Activated effector memory CD4-positive, alpha-beta T cell treated with Interleukin-2 at 50 U/mL for 16 hours (primary cell): ENCODE measurements around the gene C9orf85.

Experiments used
- DNase-seq: peaks from one replicate; pipeline ENCODE4 v3.0.0-alpha.2; 2020

C9orf85 gene

DNA sequence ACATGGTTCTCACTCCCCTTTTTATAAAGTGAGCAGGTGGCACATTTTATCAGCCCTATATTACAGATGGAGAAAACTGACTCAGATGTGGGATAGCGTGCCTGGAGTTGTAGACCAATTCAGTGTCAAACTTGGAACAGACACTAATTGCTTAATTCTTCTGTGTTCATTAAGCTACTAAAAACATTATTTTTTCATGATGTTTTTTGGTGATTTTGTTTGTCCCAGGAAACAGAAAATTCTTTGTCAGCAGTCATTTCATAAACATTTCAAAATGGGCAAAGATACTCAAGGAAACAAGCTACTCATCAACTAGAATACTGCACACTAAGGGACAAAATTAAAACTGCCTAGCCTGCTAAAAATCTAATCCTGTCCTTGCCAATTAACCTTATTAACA is 2.6 kb upstream of the C9orf85 start:
- DNase-seq: no peak

DNA sequence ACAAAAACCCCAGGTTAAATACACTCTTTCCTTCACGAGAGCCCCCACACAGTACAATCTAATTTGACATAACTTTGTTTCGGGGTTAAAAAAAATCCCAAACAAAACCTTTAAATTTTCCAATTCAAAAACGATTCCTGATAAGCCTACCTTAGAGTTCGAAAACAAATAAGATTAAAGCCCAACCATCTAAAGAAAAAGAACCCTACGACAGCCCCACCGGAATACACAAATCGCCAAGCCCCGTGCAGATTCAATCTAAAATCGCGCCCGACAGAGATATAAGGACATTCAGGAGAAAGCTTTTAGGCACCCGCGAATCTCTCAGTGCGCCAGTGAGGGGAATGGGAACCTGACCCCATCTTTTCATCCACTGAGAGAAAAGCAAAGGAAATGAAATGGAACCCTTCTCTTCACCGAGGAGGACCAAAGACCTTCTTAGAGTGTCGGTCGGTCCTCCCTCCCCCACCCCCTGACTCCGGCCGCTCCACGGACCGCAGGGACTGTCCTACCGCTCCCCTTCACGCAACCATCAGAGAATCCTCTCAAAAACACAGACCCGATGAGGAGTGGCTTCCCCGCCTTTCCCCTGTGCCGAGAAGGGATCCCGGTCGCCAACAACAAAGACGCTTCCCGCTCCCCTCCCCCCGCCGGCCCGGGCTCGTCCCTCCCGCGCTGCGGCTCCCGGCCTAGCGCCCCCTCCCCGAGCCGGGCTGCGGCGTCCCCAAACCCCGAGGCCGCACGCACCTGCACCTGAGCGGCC is 1.4 kb upstream of the C9orf85 start:
- DNase-seq: peak; percentile 7

DNA sequence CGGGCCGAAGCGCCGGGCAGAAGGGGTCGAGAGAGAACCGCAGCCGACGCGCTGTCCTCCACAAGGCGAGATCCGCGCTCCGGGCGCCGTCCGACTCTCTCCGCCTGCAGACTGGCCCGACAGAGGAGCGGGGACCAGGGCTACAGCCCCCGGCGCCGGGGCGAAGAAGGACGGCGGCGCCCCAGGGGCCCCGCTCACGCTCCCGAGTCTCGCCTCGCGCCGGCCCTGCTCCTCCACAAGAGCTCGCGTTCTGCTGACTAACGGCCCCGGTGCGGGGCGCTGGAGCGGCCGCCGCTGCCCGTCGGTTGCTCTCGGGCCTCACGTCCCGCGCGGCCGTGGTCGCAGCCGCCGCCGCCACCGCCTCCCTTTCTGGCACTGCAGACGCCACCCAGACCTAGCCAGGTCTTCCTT is 784 bp upstream of the C9orf85 start:
- DNase-seq: no peak

DNA sequence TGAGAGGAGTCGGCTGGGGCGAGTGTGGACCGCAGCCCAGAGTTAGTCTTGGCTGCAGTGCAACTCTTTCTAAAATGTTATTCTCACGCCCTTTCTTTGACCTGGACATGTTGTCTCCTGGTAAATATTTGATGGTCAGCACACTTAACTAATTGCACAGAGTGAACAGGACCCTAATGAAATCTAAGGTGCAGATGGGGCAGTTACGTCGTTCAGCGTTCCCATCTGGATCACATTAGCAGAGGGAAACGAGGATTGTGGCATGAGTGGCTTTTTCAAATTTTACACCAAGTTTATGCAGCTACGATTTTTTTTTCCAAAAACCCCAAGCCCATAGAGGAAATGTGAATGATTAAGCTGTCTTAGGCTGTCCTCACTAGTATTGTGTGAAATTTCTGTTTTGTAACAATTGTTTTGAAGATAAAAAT is 483 bp downstream of the C9orf85 start:
- DNase-seq: no peak

DNA sequence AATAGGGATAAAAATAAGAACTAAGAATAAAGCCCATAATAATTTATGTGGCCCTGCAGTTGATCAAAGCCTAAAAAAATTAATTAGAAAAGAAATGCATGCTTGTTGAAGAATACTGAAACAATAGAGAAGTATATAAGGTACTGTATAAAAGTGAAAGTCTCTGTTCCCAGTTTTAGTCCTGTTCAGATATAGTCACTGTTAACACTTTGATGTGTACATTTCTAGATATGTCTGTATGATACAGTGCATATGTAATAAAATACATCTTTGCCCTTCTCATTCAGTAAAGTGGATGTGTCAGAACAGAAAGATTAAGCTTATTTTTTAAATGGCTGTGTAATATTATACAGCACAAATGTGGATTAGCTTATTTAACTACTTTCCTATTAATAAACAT is 4.1 kb downstream of the C9orf85 start:
- no peak for DNase-seq

DNA sequence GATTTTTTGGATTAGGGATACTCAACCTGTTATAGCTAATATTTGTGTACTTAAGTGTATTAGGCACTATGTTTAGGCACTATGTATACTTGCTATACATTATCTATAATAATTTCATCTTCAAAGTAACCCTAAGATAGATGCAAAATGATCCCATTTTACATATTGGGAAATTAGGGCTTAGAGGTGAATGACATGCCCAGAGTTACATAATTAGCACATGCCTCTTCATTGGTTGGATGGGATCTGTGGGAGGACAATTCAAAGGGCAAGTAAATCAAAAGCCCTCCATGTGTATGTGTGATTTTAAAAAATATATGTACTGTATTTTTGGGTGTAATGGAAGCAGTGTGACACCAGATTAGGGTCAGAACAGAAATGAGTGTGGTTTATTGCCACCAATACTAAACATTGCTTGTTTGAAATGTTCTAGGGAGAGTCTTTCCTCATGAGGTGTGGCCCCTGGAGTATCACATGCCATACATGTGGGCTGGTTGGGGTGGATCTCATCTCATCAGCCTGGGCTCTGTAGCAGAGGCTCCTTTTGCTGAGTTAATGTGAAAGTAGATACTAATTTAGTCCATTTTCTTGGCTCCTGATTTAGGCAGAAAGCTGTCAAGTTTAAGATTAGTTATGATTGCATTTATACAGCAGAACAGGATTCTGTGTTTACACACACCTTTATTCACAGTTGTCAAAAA is 5.5 kb downstream of the C9orf85 start:
- no peak for DNase-seq

DNA sequence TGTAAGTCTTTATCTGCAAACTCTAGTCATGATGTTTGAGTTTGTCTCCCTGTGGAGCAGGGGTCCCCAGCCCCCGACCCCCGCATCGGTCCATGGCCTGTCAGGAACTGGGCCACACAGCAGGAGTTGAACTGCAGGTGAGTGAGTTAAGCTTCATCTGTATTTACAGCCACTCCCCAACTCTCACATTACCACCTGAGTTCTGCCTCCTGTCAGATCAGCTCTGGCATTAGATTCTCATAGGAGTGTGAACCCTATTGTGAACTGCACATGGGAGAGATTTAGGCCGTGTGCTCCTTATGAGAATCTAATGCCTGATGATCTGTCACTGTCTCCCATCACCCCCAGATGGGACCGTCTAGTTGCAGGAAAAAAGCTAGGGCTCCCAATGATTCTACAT is 7.0 kb downstream of the C9orf85 start:
- no peak for DNase-seq

DNA sequence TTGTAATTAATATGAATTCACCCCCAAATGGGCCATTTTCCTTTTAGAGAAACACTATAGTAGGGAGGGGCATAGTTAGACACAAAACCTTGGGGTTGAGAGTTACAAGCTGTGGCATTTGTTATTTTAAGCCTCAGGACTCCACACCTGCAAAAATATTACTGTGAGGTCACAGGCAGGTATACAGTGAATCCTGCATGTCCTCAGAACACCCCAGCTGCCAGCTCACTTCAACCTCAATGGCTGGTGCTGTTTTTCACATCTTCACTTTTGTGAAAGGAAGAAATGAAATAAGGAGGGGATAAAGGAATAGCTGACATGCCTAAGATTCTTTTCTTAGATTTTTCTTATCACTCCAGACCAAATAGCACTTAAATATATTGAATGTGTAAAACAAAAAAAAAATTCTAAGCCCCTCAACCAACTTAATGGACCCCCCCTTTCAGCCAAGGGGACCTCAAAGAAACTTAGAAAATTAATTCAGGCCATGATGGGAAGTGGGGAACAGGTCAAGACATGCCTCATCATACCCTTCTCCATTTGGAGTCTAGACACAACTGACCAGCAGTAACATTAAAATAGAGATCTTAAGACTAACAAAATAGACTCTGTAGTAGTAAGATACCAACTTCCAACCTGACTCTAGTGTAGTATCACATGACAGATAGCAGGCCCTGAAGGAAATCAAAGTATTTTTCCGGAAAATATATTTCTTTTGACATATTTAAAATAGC is 9.2 kb downstream of the C9orf85 start:
- DNase-seq: no peak

DNA sequence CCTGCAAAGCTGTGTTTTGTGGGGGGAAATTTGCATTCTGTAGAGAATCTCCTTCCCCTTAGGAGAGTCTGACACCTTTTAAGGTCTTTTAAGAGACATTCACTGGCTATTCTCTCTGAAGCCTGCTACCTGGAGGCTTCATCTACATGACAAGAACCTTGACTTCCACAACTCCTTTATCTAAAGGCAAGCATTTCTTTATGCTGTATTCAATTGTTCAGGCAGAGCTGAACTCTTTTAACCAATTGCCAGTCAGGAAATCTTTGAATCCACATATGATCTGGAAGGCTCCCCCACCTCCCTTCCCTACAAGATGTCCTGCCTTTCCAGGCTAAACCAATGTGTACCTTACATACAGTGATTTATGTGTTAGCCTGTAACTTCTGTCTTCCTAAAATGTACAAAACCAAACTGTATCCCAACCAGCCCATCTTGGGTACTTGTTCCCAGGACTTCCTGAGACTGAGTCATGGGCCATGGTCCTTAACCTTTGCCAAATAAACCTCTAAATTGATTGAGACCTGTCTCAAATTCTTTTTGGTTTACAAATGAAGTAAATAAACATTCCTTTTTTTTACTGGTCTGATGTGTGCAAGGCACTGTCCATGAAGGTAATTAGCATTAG is 9.9 kb downstream of the C9orf85 start:
- no peak for DNase-seq

DNA sequence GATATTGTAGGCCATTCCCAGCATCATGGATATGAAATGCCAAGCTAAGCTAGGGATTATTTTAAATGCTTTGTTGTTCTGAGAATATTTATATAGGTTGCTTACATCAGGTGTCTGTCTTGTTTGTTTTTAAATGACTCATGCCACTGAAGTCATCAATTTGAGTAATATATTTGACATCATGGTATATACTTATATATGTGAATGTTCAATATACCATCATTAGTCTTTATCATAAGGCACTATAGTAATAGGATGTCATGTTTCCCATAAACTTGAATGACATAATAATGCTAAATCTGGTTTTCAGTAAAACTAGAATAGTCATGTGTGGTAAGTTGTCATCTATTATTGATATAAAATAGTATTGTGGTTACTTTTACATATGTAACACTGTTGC is 13.1 kb downstream of the C9orf85 start:
- DNase-seq: no peak

DNA sequence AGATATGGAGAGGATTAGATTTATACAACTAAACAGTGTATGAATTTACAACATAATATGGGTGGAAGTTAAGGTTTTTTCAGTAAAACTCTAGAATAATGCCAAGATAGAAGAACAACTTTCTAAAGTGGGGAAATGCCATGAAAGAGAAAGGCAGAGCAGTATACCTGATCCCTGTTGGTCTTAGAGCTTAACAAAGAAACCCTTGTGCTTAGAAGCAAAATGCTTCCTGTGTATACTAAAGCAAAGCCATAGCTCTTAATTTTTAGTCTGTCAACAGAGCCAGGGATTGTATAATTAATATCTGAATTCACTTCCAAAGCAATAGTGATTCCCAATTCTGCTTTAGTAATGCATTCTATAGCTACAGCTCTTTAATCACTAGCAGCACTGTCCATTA is 14.4 kb downstream of the C9orf85 start:
- no peak for DNase-seq

DNA sequence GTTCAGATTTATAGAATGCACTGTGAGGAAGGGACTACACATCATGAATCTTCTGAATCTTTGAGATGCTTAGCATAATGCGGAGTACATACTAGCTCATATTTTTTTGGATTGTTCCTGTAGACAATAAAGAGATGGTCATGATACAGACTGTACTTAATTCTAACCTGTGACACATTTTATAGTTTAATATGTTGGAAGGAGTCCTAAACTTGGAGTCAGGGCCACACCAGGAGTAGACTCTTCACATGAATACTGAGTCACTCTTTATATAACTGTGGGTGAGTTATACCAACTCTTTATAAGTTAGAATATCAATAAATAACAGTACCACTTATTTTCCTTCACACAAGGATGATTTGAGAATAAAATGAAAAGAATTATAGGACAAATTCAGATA is 16.9 kb downstream of the C9orf85 start:
- DNase-seq: no peak

DNA sequence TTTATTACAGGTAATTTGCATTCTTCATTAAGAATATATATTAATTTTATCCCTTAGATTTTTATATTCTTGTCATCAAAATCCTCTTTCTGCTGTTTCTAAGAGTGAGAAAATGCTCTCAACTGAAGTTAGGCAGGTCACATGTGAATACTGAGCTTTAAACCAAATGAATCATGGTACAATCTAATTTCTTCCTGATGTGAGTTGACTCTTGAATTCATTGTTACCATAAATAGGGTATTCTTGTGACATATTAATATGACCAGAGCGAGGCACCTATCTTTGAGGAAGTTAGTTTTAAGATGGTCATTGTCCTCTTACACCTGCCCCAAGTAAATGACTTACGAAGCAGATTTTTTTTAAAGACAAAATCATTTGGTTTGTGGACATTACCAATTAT is 17.4 kb downstream of the C9orf85 start:
- no peak for DNase-seq

DNA sequence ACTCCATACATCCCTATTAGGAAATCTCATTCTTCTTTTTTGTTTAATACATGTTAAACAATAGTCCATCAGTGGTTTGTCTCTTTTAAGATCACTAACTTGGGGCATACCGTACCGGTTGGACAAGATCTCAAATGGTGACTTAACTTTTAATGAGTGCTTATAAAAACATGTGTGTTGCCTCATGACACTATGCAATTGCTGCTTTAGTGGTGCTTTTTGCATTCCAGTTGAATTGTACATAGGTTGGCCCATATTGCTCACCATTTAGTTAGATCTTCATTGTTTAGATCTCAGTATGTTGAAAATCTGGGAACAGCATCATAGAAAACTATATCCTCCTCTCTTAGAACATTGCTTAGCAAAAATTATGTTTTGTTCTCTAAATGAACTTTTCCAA is 17.8 kb downstream of the C9orf85 start:
- DNase-seq: no peak

DNA sequence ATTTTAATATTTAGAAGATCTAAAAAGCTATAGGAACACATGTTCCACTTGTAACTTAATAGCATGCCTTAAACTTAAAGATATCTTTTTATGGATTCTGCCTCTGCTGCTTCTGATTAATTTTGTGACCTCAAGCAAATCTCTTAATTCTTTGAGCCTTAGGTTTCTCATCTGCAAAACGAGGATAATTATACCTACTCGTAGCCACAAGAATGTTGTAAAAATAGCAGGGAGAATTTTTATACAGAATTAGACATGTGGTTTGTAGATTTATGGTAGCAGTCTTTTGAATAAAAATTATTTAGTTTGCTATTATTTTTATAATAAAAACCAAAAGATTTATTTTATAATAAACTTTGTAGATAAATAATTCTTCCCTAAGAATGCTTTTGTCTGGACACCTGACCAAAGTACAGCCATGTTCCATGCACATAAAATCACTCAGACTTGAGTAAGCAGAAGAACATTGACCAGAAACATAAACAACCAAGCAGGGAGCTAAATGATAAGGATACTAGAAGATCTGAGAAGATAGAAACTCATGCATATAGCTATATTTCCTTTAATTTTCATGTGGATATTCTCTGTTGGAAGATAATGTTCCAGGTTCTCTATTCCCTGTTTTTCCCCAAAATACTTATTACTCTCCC is 18.5 kb downstream of the C9orf85 start:
- DNase-seq: no peak

DNA sequence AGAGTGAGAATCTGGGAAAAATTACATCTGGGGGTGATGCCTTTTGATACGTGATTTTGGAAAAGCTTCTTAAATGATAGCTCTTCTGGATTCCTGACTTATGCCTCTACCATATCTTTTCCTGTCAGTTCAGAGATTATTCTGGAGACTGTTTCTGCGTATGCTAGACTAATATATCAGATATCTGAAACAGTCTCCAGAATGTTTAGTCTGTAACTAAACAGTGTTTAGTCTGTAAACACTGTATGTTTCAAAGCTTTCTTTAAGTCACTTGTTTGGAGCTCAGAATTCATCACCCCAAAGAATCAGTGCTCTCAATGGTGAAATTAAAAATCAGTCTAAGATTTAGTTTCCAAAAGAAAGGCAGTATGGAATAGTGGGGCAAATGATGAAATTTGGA is 19.7 kb downstream of the C9orf85 start:
- no peak for DNase-seq

DNA sequence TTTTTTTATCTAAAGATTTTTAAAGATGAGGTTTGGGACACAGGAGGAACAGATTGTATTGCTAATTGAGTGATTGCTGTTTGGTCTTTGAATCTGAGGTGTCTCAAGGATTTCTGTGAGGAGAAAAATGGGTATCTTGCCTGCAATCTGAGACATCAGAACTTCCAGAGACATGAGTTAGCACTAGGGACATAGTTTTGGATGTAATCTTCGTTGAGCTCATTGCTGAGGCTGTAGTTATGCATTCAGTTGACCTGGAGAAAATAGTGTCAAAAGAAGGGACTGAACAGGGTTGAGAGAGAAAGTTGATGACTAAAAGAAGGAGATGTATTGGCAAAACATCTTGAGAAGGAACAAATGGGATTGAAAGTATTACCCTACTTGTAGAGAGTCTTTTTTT is 24.6 kb downstream of the C9orf85 start:
- no peak for DNase-seq

DNA sequence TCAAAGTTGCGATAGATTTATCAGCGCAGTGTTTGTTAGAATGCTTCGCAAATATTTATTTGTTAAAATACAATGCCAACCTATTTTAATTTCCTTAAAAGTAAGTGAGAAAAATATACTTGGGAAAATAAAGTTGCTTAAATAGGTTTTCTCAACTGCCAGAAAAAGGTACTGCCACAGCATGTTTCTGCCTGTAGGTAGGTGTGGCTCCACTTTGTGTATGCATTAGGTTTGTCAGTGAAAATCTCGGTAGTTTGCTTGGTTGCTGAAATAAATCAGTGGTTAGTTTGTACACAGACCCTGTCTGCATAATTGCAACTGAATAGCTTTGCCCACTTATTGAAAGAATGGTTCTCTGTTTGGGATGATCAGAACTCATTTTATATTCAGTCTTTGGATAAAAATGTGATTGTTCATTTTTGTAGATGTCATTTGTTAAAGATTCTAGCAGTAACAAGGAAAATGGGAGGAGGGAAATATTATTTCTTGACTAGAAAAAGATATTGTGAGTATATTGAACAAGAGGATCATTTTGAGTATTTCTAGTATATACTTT is 25.7 kb downstream of the C9orf85 start:
- DNase-seq: no peak

DNA sequence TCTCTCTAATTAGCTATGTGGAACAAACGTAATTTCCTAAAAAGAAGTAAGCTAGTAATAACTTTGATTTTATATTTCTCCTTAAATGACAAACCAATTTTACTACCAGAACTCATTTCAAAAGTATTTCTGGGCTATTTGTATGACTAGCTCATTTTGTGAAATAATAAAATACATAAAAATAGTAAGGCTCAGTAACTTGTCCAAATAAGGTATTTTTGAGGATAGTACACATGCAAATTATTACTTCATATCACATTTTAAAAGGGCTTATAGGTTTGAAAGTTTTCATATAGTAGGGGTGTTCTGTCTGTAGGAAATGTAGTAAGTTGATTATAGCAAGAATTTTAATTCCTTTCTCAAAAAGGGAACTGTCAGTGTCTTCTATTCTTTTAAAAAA is 26.5 kb downstream of the C9orf85 start:
- DNase-seq: no peak

DNA sequence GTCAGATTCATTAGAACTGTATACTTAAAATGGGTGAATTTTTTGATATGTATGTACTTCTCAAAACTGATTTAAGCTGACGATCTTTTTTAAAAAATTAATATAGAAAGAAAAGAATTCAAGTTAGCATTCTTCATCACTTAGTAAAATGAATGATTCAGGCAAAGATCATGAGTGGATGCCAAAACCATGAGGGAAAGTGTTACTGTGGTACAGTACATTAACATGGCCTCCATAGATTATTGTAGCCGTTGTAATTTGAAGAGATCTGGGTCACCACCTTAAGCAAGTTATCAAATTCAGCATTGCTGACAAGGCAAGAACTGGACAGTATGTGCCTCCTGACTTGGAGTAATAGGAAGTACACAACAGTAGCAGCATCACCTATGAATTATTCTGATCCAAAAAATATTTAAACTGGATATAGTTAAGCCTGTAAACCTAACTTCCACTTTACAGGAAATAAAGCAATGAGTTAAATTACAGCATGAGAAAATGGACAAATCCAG is 29.7 kb downstream of the C9orf85 start:
- no peak for DNase-seq

DNA sequence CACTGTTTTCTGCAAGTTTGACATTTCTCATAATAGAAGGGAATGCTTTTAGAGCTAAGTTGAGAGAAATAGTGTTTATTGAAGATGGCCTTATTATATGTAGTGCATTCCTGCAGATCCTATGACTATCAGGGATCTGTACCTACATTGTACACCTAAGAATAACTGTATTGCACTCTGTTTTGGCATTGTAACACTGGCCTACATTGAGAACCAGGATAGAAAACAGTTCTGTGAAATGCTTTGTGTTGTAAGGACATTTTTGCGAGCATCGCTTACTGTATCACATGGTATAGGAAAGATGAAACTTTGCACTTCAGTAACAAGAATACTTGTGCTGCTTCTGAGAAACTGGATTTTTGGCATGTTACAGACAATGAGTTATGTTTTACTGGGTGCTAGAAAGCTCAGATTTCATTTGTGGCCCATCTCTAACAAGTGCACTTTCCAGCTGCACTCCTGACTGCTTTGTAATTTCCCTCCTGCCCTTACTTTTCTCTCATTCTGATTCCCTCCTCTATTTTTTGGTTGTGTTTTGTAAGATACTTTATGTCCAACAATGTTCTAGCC is 30.6 kb downstream of the C9orf85 start:
- DNase-seq: no peak

DNA sequence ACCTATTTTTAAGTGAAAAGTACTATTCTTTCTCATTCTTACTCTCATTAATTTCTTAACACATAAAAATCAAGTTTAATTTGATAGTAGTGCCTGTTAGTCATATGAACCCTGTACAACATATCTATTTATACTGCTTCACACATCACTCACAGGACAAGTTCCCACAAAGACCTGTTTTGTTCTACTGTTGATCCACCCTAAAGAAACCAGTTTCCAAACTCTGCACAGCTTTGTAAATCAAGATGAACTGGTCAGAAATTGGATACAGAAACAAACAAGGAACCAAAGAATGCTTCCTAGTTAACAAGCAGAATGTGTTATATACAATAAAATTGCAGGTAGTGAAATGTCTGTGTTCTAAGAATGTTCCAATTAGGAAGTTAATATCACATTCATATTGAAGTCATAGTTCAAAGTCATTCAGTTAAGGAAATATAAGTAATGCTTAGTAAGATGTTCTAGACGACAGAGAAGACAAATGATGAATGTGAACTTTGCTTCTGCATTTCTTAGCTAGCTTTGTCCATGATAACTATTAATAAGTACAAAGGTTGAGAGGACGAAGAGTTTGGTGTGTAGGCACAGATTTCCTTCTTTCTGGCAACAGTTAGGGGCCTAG is 33.4 kb downstream of the C9orf85 start:
- no peak for DNase-seq
